ENCODE results near the gene SWI5. TPM values are rescaled to one million over a fixed set of nuclear protein-coding genes. Genes with fewer than 3 reads are reported as not detected.

Gene SWI5
- total RNA-seq, 1 experiment from 2014 or later = 18.0 TPM

GRCh38 chr9:128244091-128244836 is 31.8 kb upstream of the SWI5 start:
- Mint-ChIP-seq H3K27me3 (ENCODE audit: insufficient read depth, unreplicated experiment) (no peaks in the 10 kb centered on the region), H3K36me3 (ENCODE audit: insufficient read depth, unreplicated experiment) (peaks cover 3% of the 10 kb centered on the region), H3K4me3 (ENCODE audit: unreplicated experiment) (no peak overlapping the region), H3K4me1 (ENCODE audit: low read depth, unreplicated experiment) (peaks cover 5% of the 10 kb centered on the region), H3K9me3 (ENCODE audit: unreplicated experiment) (no peaks in the 10 kb centered on the region), H3K27ac (ENCODE audit: unreplicated experiment) (no peak overlapping the region)
- H3K27me3 ChIP-seq (replicated peaks; ENCODE audit: control insufficient read depth, insufficient read depth, low read length) = no peaks in the 10 kb centered on the region
- DNase-seq = no peak
- H3K4me1 ChIP-seq = no peaks in the 10 kb centered on the region
- CTCF ChIA-PET = no interaction called here
- H3K9me3 ChIP-seq = no peaks in the 10 kb centered on the region
- intact Hi-C loops (cut with micrococcal nuclease; ENCODE audit: unreplicated experiment) = no loop called here
- BruUV-seq (replicated peaks) = no TSS peak
- POLR2A ChIA-PET = no interaction called here
- TF ChIP-seq, protein P1, sequence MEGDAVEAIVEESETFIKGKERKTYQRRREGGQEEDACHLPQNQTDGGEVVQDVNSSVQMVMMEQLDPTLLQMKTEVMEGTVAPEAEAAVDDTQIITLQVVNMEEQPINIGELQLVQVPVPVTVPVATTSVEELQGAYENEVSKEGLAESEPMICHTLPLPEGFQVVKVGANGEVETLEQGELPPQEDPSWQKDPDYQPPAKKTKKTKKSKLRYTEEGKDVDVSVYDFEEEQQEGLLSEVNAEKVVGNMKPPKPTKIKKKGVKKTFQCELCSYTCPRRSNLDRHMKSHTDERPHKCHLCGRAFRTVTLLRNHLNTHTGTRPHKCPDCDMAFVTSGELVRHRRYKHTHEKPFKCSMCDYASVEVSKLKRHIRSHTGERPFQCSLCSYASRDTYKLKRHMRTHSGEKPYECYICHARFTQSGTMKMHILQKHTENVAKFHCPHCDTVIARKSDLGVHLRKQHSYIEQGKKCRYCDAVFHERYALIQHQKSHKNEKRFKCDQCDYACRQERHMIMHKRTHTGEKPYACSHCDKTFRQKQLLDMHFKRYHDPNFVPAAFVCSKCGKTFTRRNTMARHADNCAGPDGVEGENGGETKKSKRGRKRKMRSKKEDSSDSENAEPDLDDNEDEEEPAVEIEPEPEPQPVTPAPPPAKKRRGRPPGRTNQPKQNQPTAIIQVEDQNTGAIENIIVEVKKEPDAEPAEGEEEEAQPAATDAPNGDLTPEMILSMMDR (IDR thresholded peaks at IDR 0.05; ENCODE audit: insufficient read depth in 1 of 2, low read depth in 1 of 2, low read length in 1 of 2, severe bottlenecking in 1 of 2, unreplicated experiment in 1 of 2) = no peak
- H3K4me3 ChIP-seq (ENCODE audit: low read depth, low read length) = no peak overlapping the region
- H3K36me3 ChIP-seq (ENCODE audit: control insufficient read depth, insufficient read depth, low read length) = no peaks in the 10 kb centered on the region

GRCh38 chr9:128244837-128245231 is 31.2 kb upstream of the SWI5 start:
- Histone ChIP-seq H3K27me3 (replicated peaks; ENCODE audit: control insufficient read depth, insufficient read depth, low read length) (no peaks in the 10 kb centered on the region), H3K4me3 (ENCODE audit: low read depth, low read length) (no peak overlapping the region), H3K36me3 (ENCODE audit: control insufficient read depth, insufficient read depth, low read length) (no peaks in the 10 kb centered on the region), H3K4me1 (no peaks in the 10 kb centered on the region), H3K9me3 (no peaks in the 10 kb centered on the region)
- ChIA-PET CTCF (no interaction called here), POLR2A (no interaction called here)
- BruUV-seq (replicated peaks) = no TSS peak
- no peak overlapping the region for H3K27ac Mint-ChIP-seq (ENCODE audit: unreplicated experiment)
- peaks cover 5% of the 10 kb centered on the region for H3K36me3 Mint-ChIP-seq (ENCODE audit: insufficient read depth, unreplicated experiment)
- H3K4me1 Mint-ChIP-seq (ENCODE audit: low read depth, unreplicated experiment) = peaks cover 5% of the 10 kb centered on the region
- no peaks in the 10 kb centered on the region for H3K9me3 Mint-ChIP-seq (ENCODE audit: unreplicated experiment)
- no peak overlapping the region for H3K4me3 Mint-ChIP-seq (ENCODE audit: unreplicated experiment)
- TF ChIP-seq, protein P1 (IDR thresholded peaks at IDR 0.05; ENCODE audit: insufficient read depth in 1 of 2, low read depth in 1 of 2, low read length in 1 of 2, severe bottlenecking in 1 of 2, unreplicated experiment in 1 of 2) = no peak
- intact Hi-C loops (cut with micrococcal nuclease; ENCODE audit: unreplicated experiment) = no loop called here
- H3K27me3 Mint-ChIP-seq (ENCODE audit: insufficient read depth, unreplicated experiment) = no peaks in the 10 kb centered on the region
- DNase-seq = no peak

- Mint-ChIP-seq H3K36me3 (ENCODE audit: insufficient read depth, unreplicated experiment) (peaks cover 5% of the 10 kb centered on the region), H3K27ac (ENCODE audit: unreplicated experiment) (no peak overlapping the region), H3K27me3 (ENCODE audit: insufficient read depth, unreplicated experiment) (no peaks in the 10 kb centered on the region), H3K4me1 (ENCODE audit: low read depth, unreplicated experiment) (peaks cover 5% of the 10 kb centered on the region), H3K9me3 (ENCODE audit: unreplicated experiment) (no peaks in the 10 kb centered on the region), H3K4me3 (ENCODE audit: unreplicated experiment) (no peak overlapping the region)
- BruUV-seq (replicated peaks) = no TSS peak
- H3K27me3 ChIP-seq (replicated peaks; ENCODE audit: control insufficient read depth, insufficient read depth, low read length) = no peaks in the 10 kb centered on the region
- CTCF ChIA-PET = interaction anchor here (1.4 kb wide), 1 partner anchor 9 kb away, joined by 3 read pairs; no protein-coding TSS in a partner anchor
- intact Hi-C loops (cut with micrococcal nuclease; ENCODE audit: unreplicated experiment) = no loop called here
- H3K4me3 ChIP-seq (ENCODE audit: low read depth, low read length) = no peak overlapping the region
- POLR2A ChIA-PET = no interaction called here
- H3K9me3 ChIP-seq = no peaks in the 10 kb centered on the region
- no peak for DNase-seq
- no peaks in the 10 kb centered on the region for H3K4me1 ChIP-seq
- TF ChIP-seq, protein P1 (IDR thresholded peaks at IDR 0.05; ENCODE audit: insufficient read depth in 1 of 2, low read depth in 1 of 2, low read length in 1 of 2, severe bottlenecking in 1 of 2, unreplicated experiment in 1 of 2) = no peak
- H3K36me3 ChIP-seq (ENCODE audit: control insufficient read depth, insufficient read depth, low read length) = no peaks in the 10 kb centered on the region
These were observed 30.5 kb upstream of the SWI5 start for GRCh38 chr9:128245421-128246151.
